Hematopoietic multipotent progenitor cell treated with erythropoietin and hydrocortisone succinate and interleukin-3 and kit ligand, for 17 days (in vitro differentiated cells): ENCODE measurements around the gene ARF6.
"Not testable (repeated sequence)": the region's sequence is repeated elsewhere in the genome, so short reads cannot be mapped to it uniquely, and the experiment has no call there.

Source experiments
- DNase-seq: peaks from one replicate; pipeline ENCODE4 v3.0.0-alpha.2; 2015; ENCODE audit warnings: low spot score

Gene ARF6

DNA sequence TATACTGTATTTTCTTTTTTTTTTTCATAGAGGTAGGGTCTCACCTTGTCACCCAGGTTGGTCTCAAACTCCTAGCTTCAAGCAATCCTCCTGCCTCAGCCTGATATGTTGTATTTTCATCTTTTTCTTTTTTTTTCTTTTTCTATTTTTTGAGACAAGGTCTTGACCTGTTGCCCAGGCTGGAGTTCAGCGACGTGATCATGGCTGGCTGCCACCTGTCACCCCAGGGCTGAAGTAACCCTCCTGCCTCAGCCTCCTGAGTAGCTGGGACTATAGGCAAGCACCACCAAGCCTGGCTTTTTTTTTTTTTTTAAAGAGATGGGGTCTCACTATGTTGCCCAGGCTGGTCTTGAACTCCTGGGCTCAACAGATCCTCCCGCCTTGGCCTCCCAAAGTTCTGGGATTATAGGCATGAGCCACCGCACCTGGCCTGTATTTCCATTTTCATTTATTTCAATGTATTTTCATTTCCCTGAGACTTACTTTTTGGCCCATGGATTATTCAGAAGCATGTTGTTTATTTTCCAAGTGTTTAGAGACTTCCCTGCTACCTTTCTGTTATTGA is 16.2 kb upstream of the ARF6 start:
- DNase-seq = no peak

DNA sequence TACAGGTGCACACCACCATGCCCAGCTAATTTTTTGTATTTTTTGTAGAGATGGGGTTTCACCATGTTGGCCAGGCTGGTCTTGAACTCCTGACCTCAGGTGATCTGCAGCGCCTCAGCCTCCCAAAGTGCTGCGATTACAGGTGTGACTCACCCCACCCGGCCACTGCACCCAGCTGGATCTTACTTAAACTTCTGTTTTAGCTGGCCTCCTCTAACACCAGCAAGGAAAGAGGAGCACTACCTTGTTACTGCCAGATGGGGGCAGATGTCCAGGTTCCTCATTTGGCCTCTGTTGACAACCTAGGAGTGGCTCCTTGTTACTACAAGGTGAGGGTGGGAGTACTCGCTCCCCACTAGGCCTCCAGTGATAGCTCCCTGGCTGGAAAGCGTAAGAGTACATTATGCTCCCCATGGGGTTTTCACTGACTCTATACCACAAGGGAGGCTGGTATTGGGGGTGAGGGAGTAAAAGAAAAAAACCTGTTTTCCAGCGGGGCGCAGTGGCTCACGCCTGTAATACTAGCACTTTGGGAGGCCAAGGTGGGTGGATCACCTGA is 13.2 kb upstream of the ARF6 start:
- DNase-seq = peak; percentile 85

DNA sequence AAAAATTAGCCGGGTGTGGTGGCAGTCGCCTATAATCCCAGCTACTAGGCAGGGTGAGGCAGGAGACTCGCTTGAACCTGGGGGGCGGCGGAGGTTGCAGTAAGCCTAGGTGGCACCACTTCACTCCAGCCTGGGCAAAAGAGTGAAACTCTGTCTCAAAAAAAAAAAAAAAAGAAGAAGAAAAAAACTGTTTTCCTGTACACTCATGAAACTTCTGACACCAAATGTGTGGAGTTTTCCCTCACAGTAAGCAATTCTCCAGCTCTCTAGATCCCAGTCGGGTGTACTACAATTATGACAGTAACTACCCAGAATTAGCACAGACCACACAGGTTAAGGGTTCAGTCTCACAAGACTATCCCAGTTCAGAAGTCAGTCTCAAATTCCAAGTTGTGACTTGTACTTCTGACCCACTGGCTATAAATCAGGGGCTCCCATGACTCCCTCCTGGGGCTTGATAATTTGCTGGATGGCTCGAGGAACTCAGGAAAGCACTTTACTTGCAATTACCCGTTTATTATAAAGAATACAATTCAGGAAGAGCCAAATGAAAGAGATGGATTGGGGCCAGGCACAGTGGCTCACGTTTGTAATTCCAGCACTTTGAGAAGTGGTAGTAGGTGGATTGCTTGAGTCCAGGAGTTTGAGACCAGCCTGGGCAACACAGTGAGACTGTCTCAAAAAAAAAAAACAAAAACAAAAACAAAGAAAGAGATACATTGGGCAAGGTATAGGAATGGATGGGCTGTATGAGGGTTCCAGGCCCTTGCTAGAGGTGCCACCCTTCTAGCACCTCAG is 12.4 kb upstream of the ARF6 start:
- DNase-seq = no peak

DNA sequence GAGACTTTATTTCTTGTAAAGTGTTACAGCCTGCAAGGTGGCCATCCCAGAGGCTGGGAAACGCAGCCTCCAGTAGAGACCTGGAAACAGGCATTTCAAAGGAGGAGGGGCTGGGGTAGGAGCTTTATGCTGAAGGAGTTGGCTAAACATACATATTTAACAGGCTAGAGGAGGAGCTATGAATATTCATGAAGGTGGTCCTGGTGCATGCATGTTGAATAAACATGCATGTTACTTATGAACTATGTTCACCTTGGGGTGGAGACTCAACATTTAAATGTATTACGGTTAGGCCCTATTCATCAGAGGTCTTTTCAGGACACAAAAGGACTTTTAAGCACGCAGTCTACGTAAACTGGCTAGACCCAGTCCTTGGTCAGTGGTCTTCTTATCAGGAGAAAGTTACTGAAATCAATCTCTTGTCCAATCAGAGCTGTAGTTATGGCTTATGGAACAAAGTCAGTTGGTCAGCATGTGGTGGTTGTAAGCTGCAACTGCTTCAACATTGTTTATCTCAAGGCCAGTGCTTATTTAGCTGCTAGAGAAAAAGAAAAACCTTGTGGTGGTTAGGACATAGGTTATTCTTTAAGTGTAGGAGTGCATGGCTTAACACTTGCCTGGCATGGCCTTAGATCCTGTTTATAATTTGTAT is 11.4 kb upstream of the ARF6 start:
- DNase-seq = no peak

DNA sequence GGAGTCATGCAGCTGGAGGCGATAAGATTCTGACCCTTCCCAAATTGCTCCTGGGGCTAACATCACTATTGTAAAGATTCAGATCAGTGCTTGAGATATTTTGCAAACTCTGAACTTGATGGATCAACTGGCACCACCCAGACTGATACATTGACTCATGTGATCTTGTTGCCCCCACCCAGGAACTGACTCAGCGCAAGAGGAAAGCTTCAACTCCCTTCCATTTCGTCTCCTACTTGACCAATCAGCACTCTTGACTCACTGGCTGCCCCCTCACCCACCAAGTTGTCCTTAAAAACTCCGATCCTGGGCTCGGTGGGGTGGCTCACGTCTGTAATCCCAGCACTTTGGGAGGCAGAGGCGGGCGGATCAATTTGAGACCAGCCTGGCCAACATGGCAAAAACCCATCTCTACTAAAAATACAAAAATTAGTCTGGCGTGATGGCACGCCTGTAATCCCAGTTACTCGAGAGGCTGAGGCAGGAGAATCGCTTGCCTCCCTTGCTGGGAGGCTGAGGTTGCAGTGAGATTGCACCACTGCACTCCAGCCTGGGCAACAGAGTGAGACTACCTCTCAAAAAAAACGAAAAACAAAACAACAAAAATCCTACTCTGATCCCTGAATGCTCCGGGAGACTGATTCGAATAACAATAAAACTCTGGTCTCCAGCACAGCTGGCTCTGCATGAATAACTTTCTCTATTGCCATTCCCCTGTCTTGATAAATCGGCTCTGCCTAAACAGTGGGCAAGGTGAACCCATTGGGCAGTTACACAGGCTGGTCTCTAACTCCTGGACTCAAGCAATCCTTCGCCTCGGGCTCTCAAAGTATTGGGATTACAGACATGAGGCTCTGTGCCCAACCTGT is 9.8 kb upstream of the ARF6 start:
- DNase-seq = peak; percentile 50

DNA sequence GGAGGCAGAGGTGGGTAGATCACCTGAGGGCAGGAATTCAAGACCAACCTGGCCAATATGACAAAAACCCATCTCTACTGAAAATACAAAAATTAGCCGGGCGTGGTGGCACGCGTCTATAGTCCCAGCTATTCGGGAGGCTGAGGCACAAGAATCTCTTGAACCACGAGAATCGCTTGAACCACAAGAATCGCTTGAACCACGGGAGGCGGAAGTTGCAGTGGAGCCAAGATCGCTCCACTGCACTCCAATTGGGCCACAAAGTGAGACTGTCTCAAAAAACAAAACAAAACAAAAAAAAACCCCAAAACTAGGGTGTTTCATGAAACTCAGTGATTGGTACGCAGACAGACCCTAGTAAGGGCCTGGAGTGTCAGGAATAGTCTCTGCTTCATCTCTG is 6.4 kb upstream of the ARF6 start:
- no peak for DNase-seq

DNA sequence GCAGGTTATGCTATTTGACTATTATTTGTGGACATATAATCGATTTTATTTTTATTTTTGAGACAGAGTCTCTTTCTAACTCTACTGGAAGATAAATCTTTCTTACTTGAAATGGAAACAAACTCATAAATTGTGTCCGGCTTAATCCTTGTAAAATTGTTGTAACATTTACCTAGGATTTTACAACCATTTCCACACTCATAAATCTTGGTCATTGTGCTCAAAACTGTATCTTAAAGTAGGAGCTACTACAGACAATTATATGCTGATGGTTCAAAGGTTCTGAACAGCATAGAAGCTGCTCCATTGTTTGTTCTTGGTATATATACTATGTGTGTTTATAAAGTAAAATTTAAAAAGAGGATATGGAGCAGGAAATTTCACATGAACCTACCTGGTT is 4.6 kb upstream of the ARF6 start:
- DNase-seq = no peak

DNA sequence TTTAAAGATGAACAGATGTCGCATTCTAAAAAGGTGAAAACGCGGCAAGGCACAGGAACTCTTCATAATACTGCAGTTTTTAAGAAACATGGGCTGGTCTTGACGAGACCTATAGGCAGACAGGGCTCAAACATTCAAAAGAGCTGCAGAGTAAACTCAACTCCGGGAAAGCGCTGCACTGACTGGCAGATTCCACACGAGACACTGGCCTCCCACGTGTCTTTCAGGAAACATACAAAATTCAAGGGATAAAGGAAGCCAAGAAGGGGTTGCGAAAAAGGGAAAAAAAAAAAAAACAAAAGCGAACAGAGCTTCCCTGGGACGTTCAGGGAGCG is 614 bp upstream of the ARF6 start:
- DNase-seq = peak; percentile 53

DNA sequence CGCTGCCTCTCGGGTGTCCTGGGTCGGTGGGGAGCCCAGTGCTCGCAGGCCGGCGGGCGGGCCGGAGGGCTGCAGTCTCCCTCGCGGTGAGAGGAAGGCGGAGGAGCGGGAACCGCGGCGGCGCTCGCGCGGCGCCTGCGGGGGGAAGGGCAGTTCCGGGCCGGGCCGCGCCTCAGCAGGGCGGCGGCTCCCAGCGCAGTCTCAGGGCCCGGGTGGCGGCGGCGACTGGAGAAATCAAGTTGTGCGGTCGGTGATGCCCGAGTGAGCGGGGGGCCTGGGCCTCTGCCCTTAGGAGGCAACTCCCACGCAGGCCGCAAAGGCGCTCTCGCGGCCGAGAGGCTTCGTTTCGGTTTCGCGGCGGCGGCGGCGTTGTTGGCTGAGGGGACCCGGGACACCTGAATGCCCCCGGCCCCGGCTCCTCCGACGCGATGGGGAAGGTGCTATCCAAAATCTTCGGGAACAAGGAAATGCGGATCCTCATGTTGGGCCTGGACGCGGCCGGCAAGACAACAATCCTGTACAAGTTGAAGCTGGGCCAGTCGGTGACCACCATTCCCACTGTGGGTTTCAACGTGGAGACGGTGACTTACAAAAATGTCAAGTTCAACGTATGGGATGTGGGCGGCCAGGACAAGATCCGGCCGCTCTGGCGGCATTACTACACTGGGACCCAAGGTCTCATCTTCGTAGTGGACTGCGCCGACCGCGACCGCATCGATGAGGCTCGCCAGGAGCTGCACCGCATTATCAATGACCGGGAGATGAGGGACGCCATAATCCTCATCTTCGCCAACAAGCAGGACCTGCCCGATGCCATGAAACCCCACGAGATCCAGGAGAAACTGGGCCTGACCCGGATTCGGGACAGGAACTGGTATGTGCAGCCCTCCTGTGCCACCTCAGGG is 679 bp downstream of the ARF6 start:
- DNase-seq = peak; percentile 76

DNA sequence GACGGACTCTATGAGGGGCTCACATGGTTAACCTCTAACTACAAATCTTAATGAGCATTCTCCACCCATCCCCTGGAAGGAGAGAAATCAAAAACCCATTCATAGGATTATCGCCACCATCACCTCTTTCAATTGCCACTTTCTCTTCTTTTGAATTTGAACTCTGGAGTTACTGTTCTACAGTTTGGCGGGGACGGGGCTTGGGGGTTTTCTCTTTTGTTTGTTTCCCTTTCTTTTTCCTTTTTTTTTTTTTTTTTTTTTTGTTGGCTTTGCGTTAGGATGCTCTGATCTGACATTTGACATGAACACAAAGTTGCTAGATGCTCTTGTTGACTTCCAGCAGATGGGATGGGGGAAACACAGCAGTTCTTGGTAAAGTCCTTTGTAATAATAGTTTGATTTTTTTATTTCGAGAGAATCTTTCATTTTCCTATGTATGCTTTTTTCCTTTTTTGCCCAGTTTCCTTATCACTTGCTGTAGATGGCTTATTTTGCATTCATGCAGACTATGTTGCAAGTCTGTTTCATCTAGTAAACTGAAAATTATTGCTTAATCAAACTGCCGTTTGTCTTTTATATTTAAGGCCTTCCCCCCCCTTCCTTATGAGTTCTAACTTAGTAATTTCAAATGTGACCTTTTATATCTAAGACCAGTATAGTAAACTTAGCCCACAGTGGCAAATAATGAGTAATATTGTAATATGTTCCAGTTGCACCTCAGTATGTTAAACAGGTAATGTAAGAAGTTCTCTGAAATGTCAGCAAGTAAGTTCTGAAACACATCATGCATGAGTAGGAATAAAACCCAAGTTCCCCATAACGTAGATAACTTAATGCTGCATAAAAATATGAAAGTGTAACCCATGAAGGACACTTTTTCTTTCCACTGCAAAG is 1.6 kb downstream of the ARF6 start:
- DNase-seq = peak; percentile 31

DNA sequence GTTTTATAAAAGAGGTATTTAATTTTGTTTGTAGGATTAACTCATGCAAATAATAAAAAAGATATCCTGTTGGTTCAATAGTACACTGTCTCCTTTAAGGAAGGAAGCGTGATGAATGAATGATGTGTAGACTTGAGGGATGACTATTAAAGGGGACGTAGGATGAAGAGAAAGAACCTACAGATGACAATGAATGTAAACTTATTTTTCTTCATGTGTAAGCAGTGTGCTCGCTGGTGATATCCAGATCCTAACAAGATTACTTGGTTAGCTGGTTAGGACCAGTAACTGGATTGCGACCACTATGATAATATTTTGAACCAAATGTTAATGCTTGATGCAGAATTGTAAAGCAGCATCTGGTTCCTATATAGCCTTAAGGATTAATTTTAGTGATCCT is 2.6 kb downstream of the ARF6 start:
- peak; percentile 35 for DNase-seq

DNA sequence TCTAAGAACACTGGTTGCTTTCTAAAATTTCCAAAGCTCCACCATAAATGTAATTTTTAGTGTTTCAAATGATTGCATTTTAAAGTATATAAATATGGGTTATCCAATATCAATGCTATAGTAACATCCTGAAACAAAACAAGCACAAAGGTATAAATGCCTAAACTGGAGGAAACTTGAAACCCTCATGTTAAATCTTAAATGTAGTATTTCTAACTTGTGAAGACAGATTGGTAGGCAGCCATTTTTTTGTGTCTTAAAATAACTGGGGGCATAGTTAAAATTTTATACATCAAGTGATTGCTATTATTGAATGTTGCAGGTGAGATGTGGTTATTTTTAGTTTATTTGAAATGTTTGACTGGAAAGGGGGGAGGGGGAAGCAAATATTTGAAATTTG is 3.4 kb downstream of the ARF6 start:
- not testable (repeated sequence) for DNase-seq

DNA sequence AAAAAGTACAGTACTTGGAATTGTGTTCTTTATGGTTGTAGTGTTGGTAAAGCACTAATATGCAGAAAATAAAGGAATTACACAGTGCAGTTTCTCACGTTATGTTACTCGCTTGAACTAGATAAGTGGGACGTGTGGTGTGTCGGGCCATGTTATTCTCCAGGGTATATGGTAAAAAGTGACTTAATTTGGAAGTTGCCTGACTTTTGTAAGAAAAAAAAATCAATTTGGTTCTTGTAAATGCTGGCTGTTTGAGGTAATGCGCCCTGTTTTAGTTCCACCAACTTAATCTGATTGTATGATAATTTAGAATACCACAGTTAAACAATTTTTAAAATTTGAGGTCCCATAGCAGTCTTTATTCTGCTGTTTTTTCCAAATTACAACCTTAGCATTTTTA is 4.1 kb downstream of the ARF6 start:
- DNase-seq = peak; percentile 32

DNA sequence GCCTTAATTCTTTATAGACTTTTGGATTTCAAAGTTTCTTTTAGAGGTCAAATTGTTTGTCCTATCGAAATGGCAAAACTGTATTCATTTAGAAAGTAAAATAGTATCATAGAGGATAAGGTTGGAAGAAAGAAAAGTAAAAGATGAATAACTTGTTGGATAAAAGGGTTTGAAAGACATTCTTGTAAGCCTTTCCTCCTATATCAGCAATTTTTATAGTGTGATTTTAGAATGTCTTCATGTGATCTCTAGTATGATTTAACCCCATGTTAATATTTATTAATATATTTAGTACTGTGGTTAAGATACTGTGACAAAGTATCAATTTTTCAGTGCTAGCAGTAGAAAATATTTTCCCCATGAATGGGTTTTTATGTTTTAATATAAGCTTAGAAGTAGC is 4.5 kb downstream of the ARF6 start:
- no peak for DNase-seq

DNA sequence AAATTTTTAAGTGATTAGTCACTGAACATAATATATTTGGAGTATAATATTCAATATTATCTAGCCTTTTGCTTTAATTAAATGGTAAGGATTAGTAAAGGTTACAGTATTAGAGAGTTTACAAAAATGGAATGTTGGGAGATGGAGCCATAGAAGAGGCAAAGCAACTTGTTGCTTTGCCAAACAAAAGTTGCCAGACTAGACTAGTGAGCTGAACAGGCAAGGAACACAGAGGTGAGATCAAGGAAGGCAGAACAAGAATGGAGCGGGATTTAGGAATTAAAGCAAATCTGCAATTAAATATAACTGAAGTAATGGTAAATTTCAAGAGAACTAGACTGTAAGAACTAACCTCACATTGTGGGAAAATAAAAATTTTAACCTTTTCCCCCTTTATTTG is 5.1 kb downstream of the ARF6 start:
- no peak for DNase-seq

DNA sequence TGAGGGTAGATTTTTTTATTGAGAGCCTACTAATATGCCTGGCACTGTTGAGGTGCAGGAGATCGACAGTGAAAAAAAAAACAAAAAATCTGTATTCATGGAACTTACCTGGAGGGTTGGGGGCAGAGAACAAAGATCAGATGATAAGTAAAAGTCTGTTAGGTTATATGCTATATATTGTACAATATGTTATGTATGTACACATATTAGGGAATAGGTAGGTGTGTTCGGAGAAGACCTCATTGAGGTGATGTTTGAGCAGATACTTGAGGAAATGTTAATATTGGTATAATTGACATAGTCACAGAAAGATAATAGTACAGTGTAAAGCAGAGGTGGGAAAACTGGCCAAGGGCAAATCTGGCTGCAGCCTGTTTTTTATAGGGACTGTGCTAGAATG is 5.6 kb downstream of the ARF6 start:
- no peak for DNase-seq

DNA sequence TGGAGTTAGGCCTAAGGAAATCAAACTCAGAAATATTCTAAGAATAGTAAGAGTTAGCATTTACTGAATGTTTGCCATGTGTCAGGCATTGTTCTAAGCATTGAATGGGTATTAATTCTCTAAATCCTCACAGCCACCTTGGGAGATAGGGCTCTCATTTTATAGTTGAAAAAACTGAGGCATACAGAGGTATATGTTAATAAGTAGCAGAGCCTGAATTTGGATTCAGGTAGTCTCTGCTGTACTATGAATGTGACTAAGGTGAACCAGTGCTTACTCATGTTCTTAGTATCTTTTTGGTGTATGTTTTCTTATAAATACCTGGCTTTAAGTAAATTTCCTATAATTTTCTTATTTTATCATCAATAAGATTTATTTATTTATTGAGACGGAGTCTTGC is 8.1 kb downstream of the ARF6 start:
- DNase-seq = no peak

DNA sequence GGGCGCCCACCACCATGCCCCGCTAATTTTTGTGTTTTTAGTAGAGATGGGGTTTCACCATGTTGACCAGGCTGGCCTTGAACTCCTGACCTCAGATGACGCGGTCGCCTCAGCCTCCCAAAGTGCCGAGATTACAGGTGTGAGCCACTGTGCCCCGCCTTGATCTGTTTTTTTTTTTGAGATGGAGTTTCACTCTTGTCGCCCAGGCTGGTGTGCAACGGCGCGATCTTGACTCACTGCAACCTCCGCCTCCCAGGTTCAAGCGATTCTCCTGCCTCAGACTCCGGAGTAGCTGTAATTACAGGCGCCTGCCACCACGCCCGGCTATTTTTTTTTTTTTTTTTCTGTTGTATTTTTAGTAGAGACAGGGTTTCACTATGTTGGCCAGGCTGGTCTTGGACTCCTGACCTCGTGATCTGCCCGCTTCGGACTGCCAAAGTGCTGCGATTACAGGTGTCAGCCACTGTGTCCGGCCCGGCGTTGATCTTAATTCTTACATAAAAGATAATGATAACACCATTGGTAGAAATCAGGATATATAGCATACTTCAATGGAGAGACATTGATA is 9.9 kb downstream of the ARF6 start:
- not testable (repeated sequence) for DNase-seq

DNA sequence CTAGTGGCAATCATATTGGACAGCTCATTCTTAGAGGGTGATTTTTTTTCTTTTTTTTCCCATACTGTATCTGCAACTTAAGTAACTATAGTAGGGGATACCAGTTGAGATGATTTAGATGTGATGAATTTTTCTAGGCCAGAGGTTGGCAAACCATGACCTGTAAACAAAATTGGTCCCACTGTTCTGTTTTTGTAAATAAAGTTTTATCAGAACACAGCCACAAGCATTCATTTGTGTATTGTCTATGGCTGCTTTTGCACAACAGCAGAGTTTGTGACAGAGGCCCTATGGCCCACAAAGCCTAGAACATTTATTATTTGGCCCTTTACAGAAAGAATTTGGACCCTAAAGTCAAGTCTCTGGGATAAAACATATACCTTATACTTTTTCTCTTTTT is 11.4 kb downstream of the ARF6 start:
- no peak for DNase-seq

DNA sequence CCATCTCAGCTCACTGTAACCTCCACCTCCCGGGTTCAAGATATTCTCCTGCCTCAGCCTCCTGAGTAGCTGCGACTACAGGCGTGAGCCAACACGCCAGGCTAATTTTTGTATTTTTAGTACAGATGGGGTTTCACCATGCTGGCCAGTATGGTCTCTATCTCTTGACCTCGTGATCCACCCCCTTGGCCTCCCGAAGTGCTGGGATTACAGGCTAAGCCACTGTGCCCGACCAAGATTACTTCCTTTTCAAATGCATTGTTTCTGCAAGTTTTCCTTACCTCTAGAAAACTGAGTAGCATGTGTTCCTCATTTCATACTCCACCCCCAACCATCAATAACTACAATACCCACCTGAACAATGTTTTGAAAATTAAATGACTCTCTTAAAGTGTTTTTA is 13.1 kb downstream of the ARF6 start:
- DNase-seq = no peak
